Anterior cingulate cortex (tissue), 58 donors: Measurements from ENCODE around the gene SPATA33.
"Not testable (repeated sequence)": the region's sequence is repeated elsewhere in the genome, so short reads cannot be mapped to it uniquely, and the experiment has no call there.

Source experiments
- DNase-seq, 58 donors: peaks; one replicate each; lab custom pipeline; 2025; lab: John Stamatoyannopoulos, UW

SPATA33 gene

GRCh38 chr16:89691231-89691985 is 33.8 kb downstream of the SPATA33 start:
- DNase-seq: no peak

- DNase-seq: no peak
Measured at GRCh38 chr16:89691986-89692569, 34.4 kb downstream of the SPATA33 start.

- no peak for DNase-seq
Measured at GRCh38 chr16:89693289-89693731, 35.7 kb downstream of the SPATA33 start.

GRCh38 chr16:89693931-89694783 is 36.5 kb downstream of the SPATA33 start:
- DNase-seq: no peak

GRCh38 chr16:89694784-89695085 is 37.1 kb downstream of the SPATA33 start:
- DNase-seq: peak in 1 of 58 donors; percentile 52

GRCh38 chr16:89695086-89695874 is 37.6 kb downstream of the SPATA33 start:
- DNase-seq: peak in 6 of 58 donors; percentile 21 to 52 (median 32)

GRCh38 chr16:89695875-89696669 is 38.4 kb downstream of the SPATA33 start:
- DNase-seq: peak in 1 of 58 donors; percentile 51

- DNase-seq: no peak
Measured at GRCh38 chr16:89696670-89697128, 39.1 kb downstream of the SPATA33 start.

- peak in 1 of 58 donors; percentile 17 for DNase-seq
Measured at GRCh38 chr16:89697161-89697615, 39.6 kb downstream of the SPATA33 start.

- DNase-seq: no peak
Measured at GRCh38 chr16:89697616-89698331, 40.1 kb downstream of the SPATA33 start.

- not testable (repeated sequence) for DNase-seq
Measured at GRCh38 chr16:89698717-89699116, 41.1 kb downstream of the SPATA33 start.

GRCh38 chr16:89699629-89700099 is 42.0 kb downstream of the SPATA33 start:
- DNase-seq: not testable (repeated sequence)

GRCh38 chr16:89700100-89700648 is 42.5 kb downstream of the SPATA33 start:
- peak; percentile 67 to 99 (median 97) for DNase-seq

GRCh38 chr16:89700649-89701424 is 43.2 kb downstream of the SPATA33 start:
- peak in 2 of 58 donors; percentile 27 to 33 for DNase-seq

GRCh38 chr16:89701425-89702406 is 44.1 kb downstream of the SPATA33 start, which contains the start of gene SPATA2L:
Gene SPATA2L, minus strand, starts transcription at chr16:89701705. Its CDS starts 473 bp downstream, at chr16:89701232.
- DNase-seq: peak in 57 of 58 donors; percentile 32 to 94 (median 82)

- DNase-seq: no peak
Measured at GRCh38 chr16:89704281-89704680, 46.6 kb downstream of the SPATA33 start.
